ENCODE data around the gene PXT1.
A peak's percentile ranks its signal among the peaks of the same experiment; 100 is the strongest.

The PXT1 gene

DNA sequence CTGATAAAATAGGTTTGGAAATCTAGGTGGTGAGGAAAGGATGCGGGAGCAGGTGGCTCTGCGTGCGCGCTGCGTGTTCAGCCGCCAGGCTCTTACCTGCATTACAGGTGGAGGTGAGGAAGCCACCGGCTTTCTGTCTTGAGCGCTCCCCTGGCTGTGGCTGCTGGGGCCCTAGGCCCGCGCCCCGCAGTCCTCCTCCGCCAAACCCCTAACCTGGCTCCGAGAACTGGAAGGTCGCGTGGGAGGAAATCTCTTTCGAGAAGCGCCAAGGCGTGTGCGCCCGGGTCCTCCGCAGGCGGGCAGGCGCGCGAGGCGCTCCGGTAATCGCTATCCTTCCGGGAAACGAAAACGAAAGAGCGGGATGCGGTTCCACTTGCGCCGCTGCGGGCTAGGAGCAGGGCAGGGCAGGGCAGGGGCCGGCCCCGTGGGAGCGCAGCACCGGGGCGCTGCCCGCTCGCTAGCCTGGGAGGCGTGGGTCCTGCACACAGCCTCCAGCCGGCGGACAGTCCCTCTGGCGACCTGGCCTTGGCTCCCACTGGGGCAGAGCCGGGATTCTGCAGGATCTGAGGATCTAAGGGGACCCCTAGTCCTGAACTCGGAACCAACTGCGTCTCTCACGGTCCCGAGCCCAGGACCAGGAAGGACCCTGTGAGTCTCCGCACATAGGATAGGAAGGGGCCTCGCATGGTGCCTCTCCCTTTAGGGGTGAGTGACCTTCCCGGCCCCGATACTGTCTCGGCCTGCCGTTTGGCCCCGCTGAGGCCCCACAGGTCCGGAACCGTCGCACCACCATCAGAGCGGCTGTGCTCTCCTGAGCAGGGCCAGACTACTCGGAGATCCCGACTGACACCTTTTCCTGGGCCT, 55.0 kb downstream of the PXT1 start, which contains the start of gene ETV7:
Gene ETV7 (minus strand): TSS at position 230 of the 864 bp plus-strand sequence. CDS start 128 bp downstream, at position 102.
- DNase-seq: peak; percentile 27

DNA sequence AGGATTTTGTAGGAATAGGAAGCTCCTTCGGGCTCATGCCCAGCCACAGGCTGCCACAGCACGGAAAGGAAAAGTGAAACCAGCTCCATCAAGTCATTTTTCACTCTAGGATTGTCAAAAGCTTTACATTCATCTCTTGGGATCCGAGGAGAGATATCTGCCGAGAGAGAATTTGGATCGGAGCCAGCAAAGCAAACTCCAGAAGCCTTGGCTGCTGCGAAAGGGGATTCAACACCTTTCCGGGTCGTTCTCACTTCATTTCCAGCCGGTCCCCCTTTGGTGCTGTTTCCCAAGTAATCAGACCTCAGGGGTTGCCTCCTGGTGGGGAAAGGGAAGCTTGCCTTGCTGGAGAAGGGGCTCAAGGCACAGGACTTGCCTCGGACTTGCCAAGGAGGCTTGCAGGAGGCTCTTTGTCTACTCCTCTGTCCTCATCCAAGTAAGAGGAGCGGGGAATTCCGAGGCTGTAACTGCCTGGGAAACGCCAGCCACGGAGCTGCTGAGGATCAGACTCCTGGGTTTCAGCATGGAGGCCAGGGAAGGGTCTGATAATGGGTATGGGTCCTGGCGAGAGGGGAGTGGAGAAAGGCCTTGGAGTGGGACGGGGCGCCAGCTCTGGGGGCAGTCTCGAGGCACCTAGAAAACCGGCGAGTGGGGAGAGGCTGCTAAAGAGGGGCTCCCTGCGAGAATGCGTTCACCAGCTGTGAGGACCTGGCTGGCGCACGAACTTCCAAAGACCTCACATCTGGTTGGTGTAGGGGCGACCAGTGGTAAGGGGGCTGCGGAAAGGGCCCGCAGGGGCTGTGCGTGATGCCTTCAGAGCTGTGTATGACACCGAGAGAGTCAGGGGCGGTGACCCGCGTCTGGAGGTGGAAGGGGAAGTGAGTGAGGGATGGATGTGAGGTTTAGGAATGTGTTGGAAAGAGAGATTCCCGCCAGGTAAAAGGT, 55.9 kb downstream of the PXT1 start:
- DNase-seq: peak; percentile 19

DNA sequence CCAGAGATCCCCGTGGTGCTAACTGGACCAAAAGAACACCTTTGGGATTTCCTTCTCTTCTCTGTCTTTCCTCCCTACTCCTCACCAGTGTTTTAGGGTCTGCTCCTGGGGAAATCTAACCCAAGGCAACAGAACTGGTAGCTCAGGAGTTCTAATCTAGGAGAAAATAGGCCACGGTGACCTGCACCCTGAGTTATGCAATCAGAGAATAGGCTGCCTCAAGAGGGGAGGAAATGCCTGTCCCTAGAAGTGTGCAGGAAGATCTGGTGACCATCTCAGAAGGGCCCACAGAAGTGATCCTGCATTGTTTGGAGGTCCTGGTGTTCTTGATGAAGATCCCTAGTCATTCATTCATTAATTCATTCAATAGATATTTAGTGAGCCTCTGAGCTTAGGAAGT, 58.6 kb downstream of the PXT1 start:
- DNase-seq: no peak

DNA sequence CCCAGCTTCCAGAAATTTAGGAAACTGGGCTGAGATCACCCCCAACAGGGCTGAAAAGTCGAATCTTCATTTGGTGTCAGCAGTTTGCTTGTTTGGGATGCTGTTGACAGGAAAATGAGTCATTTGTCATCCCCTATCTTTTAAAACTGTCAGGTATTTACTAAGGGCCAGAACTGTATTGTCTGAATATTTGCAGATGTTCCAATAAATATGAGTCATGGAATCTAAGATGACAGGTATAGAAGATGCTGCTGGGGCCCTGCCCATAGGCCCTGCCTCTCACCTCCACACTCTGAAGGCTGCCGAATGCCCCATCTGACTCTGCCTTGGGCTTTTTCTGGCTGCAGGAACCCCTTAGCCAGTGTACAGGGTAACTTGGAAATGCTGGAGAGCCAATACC, 59.0 kb downstream of the PXT1 start:
- DNase-seq: no peak

DNA sequence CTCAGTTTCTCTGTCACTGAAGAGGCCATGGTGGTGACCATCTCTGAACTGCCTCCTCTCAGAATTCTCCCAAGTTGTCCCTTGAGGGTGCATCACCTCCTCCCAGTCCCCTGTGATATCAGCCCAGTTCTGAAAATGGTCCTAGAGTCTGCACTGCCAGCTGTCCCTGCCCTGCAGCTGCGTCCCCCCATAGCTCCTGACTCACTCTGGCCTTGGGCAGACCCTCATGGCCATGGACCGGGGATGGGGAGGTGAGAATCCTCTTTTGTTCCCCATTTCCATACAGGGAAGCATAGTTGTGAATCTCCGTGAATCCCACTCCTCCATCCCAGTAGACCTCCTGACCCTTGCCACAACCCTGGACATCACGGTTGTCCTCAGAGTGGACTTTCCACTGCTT, 59.7 kb downstream of the PXT1 start:
- DNase-seq: no peak

DNA sequence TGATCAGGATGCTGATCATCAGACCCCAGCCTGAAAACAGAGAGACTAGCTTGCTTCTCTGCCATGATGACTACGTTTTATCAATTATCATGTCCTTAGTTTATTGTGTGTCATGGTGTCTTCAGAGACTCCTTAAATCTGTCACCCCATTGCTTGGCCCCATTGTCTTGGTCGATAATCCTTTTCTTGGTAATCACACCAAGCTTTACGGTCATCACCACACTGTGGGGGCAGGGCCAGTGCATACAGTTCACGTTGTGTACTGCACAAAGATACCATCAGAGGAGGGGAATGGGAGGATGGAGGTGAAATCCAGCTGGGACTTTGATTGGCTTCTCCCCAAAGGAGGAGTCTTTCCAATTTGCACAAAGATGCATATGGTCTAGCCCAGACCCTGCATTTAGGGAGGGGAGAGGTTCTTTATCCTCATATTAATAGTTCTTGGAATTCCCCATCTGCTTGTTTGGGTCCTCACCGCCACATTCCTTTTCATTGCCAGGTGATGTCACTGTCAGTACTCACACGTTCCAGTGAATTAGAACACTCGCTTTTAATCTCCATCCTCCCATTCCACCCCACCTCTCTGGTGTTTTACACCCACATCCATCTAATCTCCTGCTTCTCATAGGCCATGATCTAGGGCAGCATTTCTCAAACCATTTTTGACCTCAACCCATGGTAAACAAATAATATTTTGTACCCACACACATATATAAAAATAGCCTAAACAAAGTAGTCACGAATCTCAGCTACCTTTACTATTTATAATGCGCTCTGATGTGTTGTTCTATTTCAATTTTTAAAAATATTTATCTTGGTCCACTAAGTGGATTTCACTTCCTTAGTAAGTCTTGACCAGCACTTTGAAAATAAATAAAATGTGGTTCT, 60.9 kb downstream of the PXT1 start:
- DNase-seq: no peak

DNA sequence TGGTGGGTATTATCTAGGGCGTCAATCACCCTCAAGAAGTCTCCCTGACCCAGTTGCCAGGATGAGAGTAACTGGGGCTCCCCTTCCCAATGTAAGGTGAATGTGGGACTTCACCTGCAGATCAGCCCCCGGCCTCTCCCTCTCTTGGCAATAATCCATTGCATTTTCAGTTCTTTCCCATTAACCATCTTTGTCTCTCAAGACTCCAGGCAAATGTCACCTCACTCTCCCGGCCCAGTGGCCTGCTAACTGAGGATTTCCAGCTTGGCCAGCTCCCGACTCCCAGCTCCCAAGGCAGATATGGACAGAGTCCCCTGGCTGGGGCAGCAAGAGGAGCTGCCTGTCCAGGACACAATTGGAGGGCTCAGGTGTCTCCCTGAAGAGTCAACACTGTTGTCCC, 62.5 kb downstream of the PXT1 start:
- no peak for DNase-seq

DNA sequence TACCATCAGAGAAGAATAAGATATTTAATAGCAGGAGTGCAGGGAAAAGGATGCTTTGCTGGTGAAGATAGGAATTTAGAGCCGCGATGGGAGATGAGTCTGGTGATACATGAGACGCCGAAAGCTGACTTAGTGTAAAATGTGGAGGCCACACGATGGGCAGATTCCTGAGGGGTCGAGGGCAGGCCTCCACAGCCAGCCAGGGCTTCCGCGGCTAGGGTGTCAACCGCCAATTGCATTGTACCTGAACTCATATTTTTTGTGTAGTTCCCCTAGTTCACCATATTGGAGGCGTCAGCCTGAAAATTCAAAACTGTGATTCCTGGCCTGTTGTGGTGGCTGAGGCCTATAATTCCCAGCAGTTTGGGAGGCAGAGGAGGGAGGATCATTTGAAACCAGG, 63.7 kb downstream of the PXT1 start:
- no peak for DNase-seq

DNA sequence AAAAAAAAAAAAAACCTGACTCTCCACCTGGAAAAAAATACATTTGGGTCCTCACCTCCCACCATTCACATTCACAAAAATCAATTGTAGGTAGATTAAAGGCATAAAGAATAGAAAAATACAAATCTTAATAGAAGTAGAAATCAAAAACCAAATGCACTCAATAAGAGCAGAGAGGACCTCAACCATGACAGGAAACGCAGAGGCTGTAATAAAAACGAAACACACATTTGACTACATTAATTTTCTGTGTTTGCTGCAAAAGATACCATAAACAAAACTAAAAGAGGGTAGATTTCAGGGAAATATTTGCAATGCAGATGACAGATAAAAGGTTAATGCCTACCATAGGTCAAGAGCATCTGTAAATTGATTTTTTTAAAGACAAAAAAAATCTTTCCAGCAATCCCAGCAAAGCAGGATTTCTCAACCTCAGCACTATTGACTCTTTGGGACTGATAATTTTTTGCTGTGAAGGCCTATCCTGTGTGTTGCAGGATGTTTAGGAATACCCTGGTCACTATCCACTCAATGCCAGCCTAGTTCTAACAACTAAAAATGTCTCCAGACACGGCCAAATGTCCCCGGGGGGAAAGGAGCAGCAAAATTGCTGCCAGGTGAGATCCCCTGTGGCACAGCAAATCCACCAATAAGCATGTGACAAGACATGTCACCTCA, 64.3 kb downstream of the PXT1 start:
- DNase-seq: no peak

DNA sequence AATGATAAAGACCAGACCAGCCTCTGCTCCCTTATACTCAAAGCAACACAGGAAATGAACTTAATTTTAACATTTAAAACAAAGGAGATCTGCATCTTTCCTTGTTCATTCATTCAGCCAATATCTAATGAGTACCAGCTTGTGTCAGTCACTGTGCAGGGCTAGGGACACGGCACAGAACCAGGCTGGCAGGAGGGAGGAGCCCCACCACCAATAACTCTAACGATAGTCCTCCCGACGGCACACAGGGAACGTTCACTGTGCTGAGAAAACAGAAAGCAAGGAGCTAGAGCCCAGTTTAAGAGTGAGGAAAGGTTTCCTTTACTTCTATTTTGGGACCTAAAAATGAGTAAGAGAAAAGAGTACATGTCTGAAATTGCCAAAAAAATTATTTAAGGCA, 65.1 kb downstream of the PXT1 start:
- no peak for DNase-seq

DNA sequence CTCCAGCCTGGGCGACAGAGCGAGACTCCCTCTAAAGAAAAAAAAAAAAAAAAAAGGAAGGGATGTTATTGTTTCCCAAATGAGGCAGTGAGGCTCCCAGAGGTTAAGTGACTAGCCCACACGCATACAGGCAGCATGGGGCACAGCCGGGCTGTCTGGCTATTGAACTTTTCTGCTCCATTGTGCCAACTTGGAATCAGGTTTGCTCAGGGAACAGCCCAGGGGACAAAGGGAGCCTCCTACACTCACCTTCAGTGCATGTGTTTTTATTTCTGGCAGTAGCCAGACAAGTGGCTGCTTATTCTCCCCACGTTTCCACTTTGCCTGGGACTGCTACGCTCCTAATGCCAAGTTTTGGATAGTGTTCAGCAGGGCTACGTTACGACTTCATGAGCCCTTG, 65.9 kb downstream of the PXT1 start:
- DNase-seq: no peak

DNA sequence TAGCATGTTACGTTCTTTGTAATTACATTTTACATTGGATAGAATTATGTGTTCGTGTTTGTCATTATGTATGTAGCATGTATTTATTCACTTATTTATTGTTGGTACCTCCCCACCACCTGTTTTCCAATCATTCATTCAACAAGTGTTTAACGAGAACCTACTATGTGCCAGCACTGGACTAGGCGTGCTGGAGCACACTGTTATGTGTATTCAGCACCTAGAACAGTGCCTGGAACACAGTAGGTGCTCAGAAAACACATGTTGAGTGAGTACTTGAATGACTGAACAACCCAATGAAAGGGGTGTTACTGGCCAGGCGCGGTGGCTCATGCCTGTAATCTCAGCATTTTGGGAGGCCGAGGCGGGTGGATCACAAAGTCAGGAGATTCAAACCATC, 66.5 kb downstream of the PXT1 start:
- no peak for DNase-seq

DNA sequence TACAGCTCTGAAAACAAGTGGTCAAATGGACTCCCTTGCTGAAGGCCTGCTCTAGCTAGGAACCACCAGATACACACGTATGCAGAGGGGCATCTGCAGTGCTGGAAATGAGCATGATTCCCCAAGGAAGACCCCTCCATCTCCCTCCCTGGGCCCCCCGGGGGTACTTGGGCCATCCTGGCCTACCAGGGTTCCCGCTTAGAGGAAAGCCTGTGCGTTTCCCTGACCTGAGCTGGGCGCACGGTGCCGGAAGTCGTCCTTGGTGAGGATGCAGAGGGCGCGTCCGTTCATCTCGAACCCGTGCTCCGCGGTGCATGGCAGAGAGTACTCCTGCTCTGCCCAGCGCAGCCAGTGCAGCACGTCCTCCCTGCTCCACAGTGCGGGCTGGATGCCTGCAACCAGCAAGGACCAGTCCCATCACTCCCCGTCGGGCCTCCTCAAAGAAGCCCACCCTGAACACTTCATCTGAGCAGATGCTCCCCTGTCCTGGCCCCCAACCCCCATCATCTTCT, 67.0 kb downstream of the PXT1 start:
- no peak for DNase-seq

DNA sequence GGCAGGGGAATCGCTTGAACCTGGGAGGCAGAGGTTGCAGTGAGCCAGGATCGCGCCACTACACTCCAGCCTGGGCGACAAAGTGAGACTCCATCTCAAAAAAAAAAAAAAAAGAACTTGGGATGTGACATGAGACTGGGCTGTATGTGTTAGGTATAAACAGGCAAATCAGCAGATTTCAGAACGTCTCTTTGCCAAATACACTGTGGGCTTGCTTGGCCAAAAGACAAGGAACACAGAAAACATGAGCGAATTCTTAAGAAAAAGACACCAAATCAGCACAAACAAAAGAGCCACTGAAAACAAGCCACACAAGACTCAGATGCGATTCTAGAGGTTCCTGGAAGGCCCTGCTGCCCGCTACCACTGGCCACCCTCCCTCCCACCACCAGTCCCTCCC, 67.7 kb downstream of the PXT1 start:
- DNase-seq: no peak

DNA sequence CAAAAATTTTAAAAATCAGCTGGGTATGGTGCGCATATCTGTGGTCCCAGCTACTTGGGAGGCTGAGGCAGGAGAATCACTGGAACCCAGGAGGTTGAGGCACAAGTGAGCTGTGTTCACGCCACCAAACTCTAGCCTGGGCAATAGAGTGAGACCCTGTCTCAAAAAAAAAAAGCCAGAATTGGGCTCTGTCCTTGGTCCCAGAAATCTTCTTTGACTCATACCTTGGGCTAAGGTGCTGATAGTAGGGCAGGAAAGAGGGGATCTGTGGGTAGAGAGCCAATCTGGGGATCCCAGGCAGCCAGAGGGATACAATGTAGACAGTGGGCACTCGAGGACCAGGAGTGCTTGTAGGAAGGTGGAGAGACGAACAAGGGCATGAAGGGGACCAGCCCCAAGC, 68.5 kb downstream of the PXT1 start:
- DNase-seq: no peak

DNA sequence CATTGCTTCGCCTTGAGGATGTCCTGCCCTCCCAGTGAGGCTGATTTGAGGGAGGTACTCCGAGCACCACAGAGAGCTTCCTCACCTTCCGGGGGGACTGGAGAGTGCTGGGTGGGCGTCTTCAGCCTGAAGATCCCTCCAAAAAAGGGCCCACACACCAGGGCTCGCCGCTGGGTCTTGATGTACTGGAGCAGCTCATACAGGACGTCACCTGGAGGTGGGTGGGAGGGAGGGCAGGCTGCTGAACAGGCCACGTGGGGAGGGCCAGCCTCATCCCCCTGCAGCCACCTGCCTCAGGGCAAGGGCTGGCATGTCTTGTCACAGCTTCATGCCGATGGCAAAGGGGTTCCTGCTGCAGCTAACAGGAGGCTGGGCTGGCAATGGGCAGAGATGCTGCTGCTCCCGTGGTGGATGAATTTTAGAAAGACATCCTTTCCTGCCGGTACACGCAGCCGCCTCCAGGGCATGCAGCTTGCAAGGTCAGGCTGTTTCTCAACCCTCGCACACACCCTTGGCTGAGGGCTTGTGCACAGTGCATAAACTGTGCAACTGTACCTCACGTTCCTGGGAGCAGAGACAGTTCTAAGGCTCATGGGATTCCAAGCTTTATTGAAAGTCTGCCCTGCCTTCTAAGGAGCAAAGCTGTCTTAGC, 69.2 kb downstream of the PXT1 start:
- no peak for DNase-seq

DNA sequence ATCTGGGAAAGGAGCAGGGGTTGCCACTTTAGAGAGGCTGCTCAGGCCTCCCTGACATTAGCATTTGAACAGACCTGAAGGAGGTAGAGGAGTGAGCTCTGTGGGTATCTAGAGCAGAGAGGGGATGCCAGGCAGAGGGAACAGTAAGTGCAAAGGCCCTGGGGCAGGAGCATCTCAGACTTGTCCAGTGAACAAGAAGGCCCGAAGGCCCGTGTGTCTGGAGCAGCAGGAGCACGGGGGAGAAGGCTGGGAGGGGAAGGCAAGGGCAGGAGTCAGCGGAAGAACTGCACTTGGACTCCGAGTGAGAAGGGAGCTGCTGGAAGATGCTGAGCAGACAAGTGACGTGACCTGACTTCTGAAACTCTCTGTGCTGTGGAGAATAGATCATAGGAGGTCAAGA, 70.6 kb downstream of the PXT1 start:
- DNase-seq: no peak

DNA sequence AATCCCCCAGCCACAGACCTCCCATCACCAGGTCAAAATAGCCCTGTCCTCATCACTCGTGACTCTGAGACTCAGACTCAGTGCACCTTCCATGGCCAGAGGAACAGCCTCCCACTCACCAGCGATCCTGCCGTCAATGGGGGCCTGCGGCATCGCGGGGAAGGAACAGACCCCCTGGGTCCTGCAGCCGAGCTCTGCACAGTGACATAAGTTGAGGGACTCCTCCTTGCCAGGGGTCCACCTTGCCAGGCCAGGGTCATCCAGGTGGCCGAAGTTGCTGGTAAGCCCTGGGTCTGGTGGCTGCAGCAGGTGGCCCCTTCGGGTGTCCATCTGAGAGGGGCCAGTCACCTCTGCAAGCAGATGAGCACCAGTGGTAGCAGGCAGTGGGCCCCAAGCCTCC, 71.4 kb downstream of the PXT1 start:
- DNase-seq: no peak

DNA sequence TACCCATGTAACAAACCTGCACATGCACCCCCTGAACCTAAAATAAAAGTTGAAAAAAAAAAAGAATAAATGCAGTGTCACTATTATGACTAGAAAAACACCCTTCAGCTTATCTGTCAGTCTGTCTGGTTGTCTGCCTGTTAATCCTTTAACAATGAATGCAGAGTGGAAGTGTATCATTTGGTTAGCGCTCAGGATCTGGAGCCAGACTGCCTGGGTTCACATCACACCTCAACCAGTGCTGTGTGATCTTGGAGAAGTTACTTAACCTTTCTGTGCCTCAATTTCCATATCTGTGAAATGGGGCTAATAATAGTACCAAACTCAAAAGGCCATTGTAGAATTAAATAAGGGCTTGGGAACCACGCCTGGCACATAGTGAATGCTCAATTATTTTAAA, 72.0 kb downstream of the PXT1 start:
- no peak for DNase-seq

DNA sequence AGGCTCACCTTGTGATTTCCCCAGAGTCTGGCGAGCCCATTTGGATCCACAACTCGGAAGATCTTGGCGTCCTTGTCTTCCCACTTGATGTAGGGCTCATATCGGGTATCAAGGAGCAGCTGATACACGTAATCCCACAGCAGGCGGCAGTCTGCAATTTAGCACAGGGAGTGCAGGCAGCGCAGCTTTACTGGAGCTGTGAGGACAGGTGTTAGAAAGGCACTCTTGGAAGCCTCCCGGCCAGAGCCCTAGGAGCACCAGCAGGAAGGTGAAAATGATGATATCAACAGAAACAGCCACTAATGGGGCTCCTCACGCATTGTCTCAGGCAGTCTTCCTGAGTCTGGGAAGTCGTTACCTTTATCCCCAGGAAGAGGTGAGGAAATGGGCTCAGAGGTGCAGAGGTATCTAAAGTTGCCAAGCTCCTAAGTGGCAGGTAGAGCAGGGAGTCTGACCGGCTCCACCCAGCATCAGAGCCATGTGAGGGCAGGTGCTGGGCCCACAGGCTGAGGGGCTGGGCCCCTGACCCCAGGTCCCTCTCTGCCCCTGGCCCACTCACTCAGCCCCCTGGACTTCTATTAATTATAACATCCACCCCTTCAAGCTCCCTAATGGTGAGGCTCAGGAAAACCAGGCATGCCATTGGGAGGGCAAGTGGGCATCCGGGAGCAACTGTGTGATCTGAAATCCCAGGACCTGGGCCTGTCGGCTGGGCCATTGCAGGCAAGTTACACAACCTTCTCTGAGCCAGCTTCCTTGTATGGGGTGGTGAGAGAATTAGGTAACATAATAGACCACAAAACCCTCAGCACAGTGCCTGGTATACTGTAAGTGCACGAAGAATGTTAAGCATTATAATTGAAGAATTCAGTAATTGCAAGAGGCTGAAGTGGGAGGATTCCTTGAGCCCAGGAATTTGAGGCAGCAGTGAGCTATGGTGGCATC, 73.5 kb downstream of the PXT1 start:
- no peak for DNase-seq
